ENCODE data around the gene NSUN2. TPM values are rescaled to one million over a fixed set of nuclear protein-coding genes. Genes with fewer than 3 reads are reported as not detected.

Gene NSUN2
- total RNA-seq, 1 donor from 2014 or later = 78.8 TPM

DNA sequence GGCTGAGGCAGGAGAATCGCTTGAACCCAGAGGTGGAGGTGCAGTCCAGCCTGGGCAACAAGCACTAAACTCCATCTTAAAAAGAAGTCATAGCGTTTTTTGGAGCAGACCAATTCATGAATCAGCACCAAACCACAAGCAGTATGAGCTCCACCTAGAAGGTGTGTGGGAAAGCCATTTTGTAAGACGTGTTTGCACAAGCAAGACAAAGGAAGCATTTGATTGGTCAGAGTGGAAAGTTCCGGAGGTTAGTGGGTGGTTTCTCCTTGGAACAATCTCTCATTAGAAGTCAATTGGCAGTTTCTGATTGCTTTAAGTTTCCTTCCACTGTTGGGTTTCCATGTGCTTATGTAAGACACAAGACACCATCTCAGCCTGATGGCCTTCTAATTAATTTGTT, 5.4 kb upstream of the NSUN2 start:
- H3K4me1 Mint-ChIP-seq (ENCODE audit: low read depth, unreplicated experiment) = peaks cover 9% of the 10 kb centered on the region
- H3K4me3 Mint-ChIP-seq (ENCODE audit: unreplicated experiment) = no peak overlapping the region
- Histone ChIP-seq H3K4me2 (ENCODE audit: low read length) (no peak overlapping the region), H3K79me2 (ENCODE audit: insufficient read depth, low read length) (peaks cover 68% of the 10 kb centered on the region), H4K20me1 (ENCODE audit: insufficient read depth, low read length) (peaks cover 54% of the 10 kb centered on the region), H3K27me3 (ENCODE audit: insufficient read depth, low read length) (no peaks in the 10 kb centered on the region), H3K4me3 (ENCODE audit: insufficient read depth, low read depth, low read length) (no peak overlapping the region), H2AFZ (ENCODE audit: low read depth, low read length) (no peak overlapping the region), H3K27ac (ENCODE audit: low read depth, low read length) (no peak overlapping the region), H3K4me1 (ENCODE audit: insufficient read depth, low read length) (no peaks in the 10 kb centered on the region), H3K36me3 (ENCODE audit: insufficient read depth, low read length) (no peaks in the 10 kb centered on the region), H3K9me3 (ENCODE audit: insufficient read depth, low read depth, low read length) (no peaks in the 10 kb centered on the region), H3K9ac (ENCODE audit: low read length) (no peak overlapping the region)
- TF ChIP-seq EZH2 (IDR thresholded peaks at IDR 0.05; ENCODE audit: insufficient read depth, low read length) = no peak
- TF ChIP-seq, protein P1, sequence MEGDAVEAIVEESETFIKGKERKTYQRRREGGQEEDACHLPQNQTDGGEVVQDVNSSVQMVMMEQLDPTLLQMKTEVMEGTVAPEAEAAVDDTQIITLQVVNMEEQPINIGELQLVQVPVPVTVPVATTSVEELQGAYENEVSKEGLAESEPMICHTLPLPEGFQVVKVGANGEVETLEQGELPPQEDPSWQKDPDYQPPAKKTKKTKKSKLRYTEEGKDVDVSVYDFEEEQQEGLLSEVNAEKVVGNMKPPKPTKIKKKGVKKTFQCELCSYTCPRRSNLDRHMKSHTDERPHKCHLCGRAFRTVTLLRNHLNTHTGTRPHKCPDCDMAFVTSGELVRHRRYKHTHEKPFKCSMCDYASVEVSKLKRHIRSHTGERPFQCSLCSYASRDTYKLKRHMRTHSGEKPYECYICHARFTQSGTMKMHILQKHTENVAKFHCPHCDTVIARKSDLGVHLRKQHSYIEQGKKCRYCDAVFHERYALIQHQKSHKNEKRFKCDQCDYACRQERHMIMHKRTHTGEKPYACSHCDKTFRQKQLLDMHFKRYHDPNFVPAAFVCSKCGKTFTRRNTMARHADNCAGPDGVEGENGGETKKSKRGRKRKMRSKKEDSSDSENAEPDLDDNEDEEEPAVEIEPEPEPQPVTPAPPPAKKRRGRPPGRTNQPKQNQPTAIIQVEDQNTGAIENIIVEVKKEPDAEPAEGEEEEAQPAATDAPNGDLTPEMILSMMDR (IDR thresholded peaks at IDR 0.05; ENCODE audit: insufficient read depth, low read depth, low read length) = no peak
- no peak overlapping the region for H3K27ac Mint-ChIP-seq (ENCODE audit: unreplicated experiment)
- no peak for DNase-seq (ENCODE audit: low read depth)
- peaks cover 5% of the 10 kb centered on the region for H3K36me3 Mint-ChIP-seq (ENCODE audit: low read depth, unreplicated experiment)
- no peaks in the 10 kb centered on the region for H3K27me3 Mint-ChIP-seq (ENCODE audit: low read depth, unreplicated experiment)
- H3K9me3 Mint-ChIP-seq (ENCODE audit: unreplicated experiment) = no peaks in the 10 kb centered on the region
- no peak for FAIRE-seq

DNA sequence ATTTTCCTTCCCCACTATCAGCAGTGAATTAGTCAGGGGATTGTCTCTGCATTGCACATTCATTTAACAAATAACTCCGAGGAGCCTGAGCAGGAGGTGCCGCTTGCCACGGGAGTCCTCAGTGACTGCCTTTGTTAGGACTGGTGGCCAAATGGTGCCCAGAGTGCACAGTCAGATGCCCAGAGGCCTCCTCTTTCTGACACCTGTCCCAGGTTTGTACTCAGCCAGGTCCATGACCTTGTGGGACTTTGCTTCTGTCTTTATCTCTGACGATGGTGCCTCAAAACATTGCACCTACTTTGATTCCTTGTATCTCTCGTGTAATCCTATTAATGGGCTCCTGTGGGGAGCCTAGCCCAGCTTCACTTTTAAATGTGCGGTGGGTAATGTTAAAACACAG, 4.7 kb upstream of the NSUN2 start:
- no peaks in the 10 kb centered on the region for H3K4me1 ChIP-seq (ENCODE audit: insufficient read depth, low read length)
- TF ChIP-seq, protein P1 (IDR thresholded peaks at IDR 0.05; ENCODE audit: insufficient read depth, low read depth, low read length) = no peak
- TF ChIP-seq EZH2 (IDR thresholded peaks at IDR 0.05; ENCODE audit: insufficient read depth, low read length) = no peak
- H3K36me3 ChIP-seq (ENCODE audit: insufficient read depth, low read length) = no peaks in the 10 kb centered on the region
- no peak overlapping the region for H3K27ac ChIP-seq (ENCODE audit: low read depth, low read length)
- peaks cover 67% of the 10 kb centered on the region for H3K79me2 ChIP-seq (ENCODE audit: insufficient read depth, low read length)
- peaks cover 50% of the 10 kb centered on the region for H4K20me1 ChIP-seq (ENCODE audit: insufficient read depth, low read length)
- FAIRE-seq (no peak), DNase-seq (ENCODE audit: low read depth) (no peak)
- no peaks in the 10 kb centered on the region for H3K9me3 ChIP-seq (ENCODE audit: insufficient read depth, low read depth, low read length)
- H3K4me3 ChIP-seq (ENCODE audit: insufficient read depth, low read depth, low read length) = no peak overlapping the region
- no peak overlapping the region for H3K27ac Mint-ChIP-seq (ENCODE audit: unreplicated experiment)
- peaks cover 9% of the 10 kb centered on the region for H3K4me1 Mint-ChIP-seq (ENCODE audit: low read depth, unreplicated experiment)
- peaks cover 5% of the 10 kb centered on the region for H3K36me3 Mint-ChIP-seq (ENCODE audit: low read depth, unreplicated experiment)
- H3K9ac ChIP-seq (ENCODE audit: low read length) = no peak overlapping the region
- no peak overlapping the region for H2AFZ ChIP-seq (ENCODE audit: low read depth, low read length)
- no peak overlapping the region for H3K4me2 ChIP-seq (ENCODE audit: low read length)
- H3K27me3 Mint-ChIP-seq (ENCODE audit: low read depth, unreplicated experiment) = no peaks in the 10 kb centered on the region
- no peaks in the 10 kb centered on the region for H3K9me3 Mint-ChIP-seq (ENCODE audit: unreplicated experiment)
- H3K4me3 Mint-ChIP-seq (ENCODE audit: unreplicated experiment) = peak overlapping the region; percentile 17
- no peaks in the 10 kb centered on the region for H3K27me3 ChIP-seq (ENCODE audit: insufficient read depth, low read length)

DNA sequence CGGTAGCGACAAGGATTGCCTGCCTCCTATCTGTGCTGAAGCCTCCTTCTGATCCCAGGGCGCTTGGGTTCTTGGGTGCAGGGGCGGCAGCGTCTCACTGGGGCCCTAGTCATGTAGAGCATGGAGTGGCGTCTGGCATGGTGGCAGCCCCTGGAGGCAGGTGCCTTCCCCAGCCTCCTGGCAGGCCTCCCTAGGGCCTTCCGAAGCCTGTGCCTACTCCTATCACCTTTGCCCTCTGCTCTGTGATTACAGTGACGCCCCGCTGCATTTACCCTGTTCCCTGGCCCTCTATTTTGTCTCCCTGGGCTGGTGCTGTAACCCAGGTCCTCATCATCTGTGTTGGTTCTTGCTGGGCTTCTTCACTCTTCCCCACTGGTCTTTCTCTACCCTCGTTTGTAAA, 4.2 kb upstream of the NSUN2 start:
- H3K27ac Mint-ChIP-seq (ENCODE audit: unreplicated experiment) = peak overlapping the region; percentile 34
- no peak for TF ChIP-seq EZH2 (IDR thresholded peaks at IDR 0.05; ENCODE audit: insufficient read depth, low read length)
- H3K79me2 ChIP-seq (ENCODE audit: insufficient read depth, low read length) = peaks cover 71% of the 10 kb centered on the region

More for the DNA sequence above, 4.2 kb upstream of the NSUN2 start:
- Histone ChIP-seq H3K9me3 (ENCODE audit: insufficient read depth, low read depth, low read length) (no peaks in the 10 kb centered on the region), H4K20me1 (ENCODE audit: insufficient read depth, low read length) (peaks cover 56% of the 10 kb centered on the region), H3K27ac (ENCODE audit: low read depth, low read length) (no peak overlapping the region), H3K27me3 (ENCODE audit: insufficient read depth, low read length) (no peaks in the 10 kb centered on the region), H3K4me3 (ENCODE audit: insufficient read depth, low read depth, low read length) (no peak overlapping the region), H3K36me3 (ENCODE audit: insufficient read depth, low read length) (no peaks in the 10 kb centered on the region), H2AFZ (ENCODE audit: low read depth, low read length) (no peak overlapping the region), H3K4me2 (ENCODE audit: low read length) (no peak overlapping the region), H3K4me1 (ENCODE audit: insufficient read depth, low read length) (no peaks in the 10 kb centered on the region), H3K9ac (ENCODE audit: low read length) (no peak overlapping the region)
- FAIRE-seq (no peak), DNase-seq (ENCODE audit: low read depth) (no peak)
- H3K9me3 Mint-ChIP-seq (ENCODE audit: unreplicated experiment) = no peaks in the 10 kb centered on the region
- peaks cover 5% of the 10 kb centered on the region for H3K36me3 Mint-ChIP-seq (ENCODE audit: low read depth, unreplicated experiment)
- peak overlapping the region; percentile 17 for H3K4me3 Mint-ChIP-seq (ENCODE audit: unreplicated experiment)
- no peaks in the 10 kb centered on the region for H3K27me3 Mint-ChIP-seq (ENCODE audit: low read depth, unreplicated experiment)
- peaks cover 9% of the 10 kb centered on the region for H3K4me1 Mint-ChIP-seq (ENCODE audit: low read depth, unreplicated experiment)
